ENCODE measurements around the gene VAPB.

- TF ChIP-seq POLR2A (IDR thresholded peaks at IDR 0.05) (no peak), CTCF (IDR thresholded peaks at IDR 0.05) (no peak)
These were observed 57.9 kb downstream of the VAPB start for GRCh38 chr20:58446960-58447265.

All from vagina (tissue), 2 donors.